ENCODE data around the gene NEDD4L.
"Not testable (repeated sequence)": the region's sequence is repeated elsewhere in the genome, so short reads cannot be mapped to it uniquely, and the experiment has no call there.

Gene NEDD4L

DNA sequence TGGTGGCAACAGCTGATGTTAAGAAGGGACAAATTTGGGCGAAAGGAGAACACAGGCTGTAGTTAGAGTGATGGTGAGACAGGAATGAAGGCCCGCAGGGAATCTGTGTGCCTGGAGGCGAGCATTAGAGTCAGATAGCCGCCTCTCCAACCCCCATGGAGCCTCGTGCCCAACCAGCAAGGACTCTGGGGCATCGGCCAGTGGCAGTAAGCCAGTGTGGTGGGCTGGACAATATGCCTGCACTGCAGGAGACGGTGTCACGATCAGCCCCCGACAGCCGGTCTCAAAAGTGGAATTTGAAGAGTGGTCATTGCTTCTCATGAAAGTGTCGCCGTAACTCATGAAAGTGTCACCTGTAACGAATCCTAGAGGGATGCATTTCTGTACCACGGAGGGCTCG lies 335.4 kb downstream of the NEDD4L start:
- no peaks in the 10 kb centered on the region for H3K9me3 ChIP-seq (ENCODE audit: control insufficient read depth, insufficient read depth, low read depth, low read length)
- no peak overlapping the region for H3K4me3 ChIP-seq (ENCODE audit: low read depth, low read length)
- H3K4me1 ChIP-seq (ENCODE audit: control insufficient read depth, insufficient read depth, low read length) = no peaks in the 10 kb centered on the region
- TF ChIP-seq OSR2 (tag by site-specific recombination; IDR thresholded peaks at IDR 0.05) = no peak
- TF ChIP-seq MZF1 (tag by site-specific recombination; IDR thresholded peaks at IDR 0.05; ENCODE audit: borderline replicate concordance) = no peak
- TF ChIP-seq ZNF404 (tag by site-specific recombination; IDR thresholded peaks at IDR 0.05) = no peak
- no peak for TF ChIP-seq ZNF677 (tag by site-specific recombination; IDR thresholded peaks at IDR 0.05)
- TF ChIP-seq ZNF555 (tag by site-specific recombination; conservative IDR thresholded peaks at IDR 0.05) = no peak
- TF ChIP-seq, protein P1, sequence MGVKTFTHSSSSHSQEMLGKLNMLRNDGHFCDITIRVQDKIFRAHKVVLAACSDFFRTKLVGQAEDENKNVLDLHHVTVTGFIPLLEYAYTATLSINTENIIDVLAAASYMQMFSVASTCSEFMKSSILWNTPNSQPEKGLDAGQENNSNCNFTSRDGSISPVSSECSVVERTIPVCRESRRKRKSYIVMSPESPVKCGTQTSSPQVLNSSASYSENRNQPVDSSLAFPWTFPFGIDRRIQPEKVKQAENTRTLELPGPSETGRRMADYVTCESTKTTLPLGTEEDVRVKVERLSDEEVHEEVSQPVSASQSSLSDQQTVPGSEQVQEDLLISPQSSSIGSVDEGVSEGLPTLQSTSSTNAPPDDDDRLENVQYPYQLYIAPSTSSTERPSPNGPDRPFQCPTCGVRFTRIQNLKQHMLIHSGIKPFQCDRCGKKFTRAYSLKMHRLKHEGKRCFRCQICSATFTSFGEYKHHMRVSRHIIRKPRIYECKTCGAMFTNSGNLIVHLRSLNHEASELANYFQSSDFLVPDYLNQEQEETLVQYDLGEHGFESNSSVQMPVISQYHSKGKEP (tag by site-specific recombination; IDR thresholded peaks at IDR 0.05) = no peak
- TF ChIP-seq ZNF157 (tag by site-specific recombination; IDR thresholded peaks at IDR 0.05) = no peak
- TF ChIP-seq, protein P2, sequence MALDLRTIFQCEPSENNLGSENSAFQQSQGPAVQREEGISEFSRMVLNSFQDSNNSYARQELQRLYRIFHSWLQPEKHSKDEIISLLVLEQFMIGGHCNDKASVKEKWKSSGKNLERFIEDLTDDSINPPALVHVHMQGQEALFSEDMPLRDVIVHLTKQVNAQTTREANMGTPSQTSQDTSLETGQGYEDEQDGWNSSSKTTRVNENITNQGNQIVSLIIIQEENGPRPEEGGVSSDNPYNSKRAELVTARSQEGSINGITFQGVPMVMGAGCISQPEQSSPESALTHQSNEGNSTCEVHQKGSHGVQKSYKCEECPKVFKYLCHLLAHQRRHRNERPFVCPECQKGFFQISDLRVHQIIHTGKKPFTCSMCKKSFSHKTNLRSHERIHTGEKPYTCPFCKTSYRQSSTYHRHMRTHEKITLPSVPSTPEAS (tag by site-specific recombination; IDR thresholded peaks at IDR 0.05) = no peak
- no peak for TF ChIP-seq KLF16 (tag by site-specific recombination; IDR thresholded peaks at IDR 0.05)
- TF ChIP-seq RBAK (tag by site-specific recombination; IDR thresholded peaks at IDR 0.05) = no peak
- TF ChIP-seq ZNF501 (tag by site-specific recombination; IDR thresholded peaks at IDR 0.05) = no peak
- TF ChIP-seq ZNF274 (IDR thresholded peaks at IDR 0.05; ENCODE audit: low read length) = no peak
- no peak for TF ChIP-seq ZNF274 (tag by site-specific recombination; IDR thresholded peaks at IDR 0.05; ENCODE audit: borderline replicate concordance)
- TF ChIP-seq, protein P3, sequence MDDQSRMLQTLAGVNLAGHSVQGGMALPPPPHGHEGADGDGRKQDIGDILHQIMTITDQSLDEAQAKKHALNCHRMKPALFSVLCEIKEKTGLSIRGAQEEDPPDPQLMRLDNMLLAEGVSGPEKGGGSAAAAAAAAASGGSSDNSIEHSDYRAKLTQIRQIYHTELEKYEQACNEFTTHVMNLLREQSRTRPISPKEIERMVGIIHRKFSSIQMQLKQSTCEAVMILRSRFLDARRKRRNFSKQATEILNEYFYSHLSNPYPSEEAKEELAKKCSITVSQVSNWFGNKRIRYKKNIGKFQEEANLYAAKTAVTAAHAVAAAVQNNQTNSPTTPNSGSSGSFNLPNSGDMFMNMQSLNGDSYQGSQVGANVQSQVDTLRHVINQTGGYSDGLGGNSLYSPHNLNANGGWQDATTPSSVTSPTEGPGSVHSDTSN (CRISPR knock-in tag; IDR thresholded peaks at IDR 0.05) = no peak
- peaks cover 0 to 28% of the 10 kb centered on the region in 2 experiments; a peak in 2 of 3 replicates for H3K36me3 ChIP-seq (ENCODE audit: control insufficient read depth in 2 of 2, insufficient read depth in 1 of 2, low read length in 2 of 2)
- CTCF ChIA-PET = no interaction called here
- H3K27ac ChIP-seq (ENCODE audit: extremely low read depth, low read depth, low read length) = no peak overlapping the region
- POLR2A ChIA-PET = no interaction called here

DNA sequence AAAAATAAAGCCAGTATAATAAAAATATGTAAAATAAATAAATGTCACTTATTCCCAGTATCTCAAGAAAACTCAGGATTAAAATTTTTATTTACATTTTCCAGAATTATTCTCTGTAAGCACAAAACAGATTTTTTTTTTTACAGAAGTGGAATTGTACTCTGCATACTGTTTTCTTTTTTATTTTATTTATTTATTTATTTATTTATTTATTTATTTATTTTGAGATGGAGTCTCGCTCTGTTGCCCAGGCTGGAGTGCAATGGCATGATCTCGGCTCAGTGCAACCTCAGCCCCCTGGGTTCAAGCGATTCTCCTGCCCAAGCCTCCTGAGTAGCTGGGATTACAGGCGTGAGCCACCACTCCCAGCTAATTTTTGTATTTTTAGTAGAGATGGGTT lies 336.1 kb downstream of the NEDD4L start:
- H3K4me3 ChIP-seq (ENCODE audit: low read depth, low read length); H3K27ac ChIP-seq (ENCODE audit: extremely low read depth, low read depth, low read length); H3K9me3 ChIP-seq (ENCODE audit: control insufficient read depth, insufficient read depth, low read depth, low read length); H3K4me1 ChIP-seq (ENCODE audit: control insufficient read depth, insufficient read depth, low read length); POLR2A ChIA-PET: not testable (repeated sequence)
- CTCF ChIA-PET = interaction anchor here (1.8 kb wide), 1 partner anchor 117 kb away, joined by 5 read pairs; no protein-coding TSS in a partner anchor
- peaks cover 0 to 28% of the 10 kb centered on the region in 2 experiments; a peak in 2 of 3 replicates for H3K36me3 ChIP-seq (ENCODE audit: control insufficient read depth in 2 of 2, insufficient read depth in 1 of 2, low read length in 2 of 2)
- TF ChIP-seq, protein P4, sequence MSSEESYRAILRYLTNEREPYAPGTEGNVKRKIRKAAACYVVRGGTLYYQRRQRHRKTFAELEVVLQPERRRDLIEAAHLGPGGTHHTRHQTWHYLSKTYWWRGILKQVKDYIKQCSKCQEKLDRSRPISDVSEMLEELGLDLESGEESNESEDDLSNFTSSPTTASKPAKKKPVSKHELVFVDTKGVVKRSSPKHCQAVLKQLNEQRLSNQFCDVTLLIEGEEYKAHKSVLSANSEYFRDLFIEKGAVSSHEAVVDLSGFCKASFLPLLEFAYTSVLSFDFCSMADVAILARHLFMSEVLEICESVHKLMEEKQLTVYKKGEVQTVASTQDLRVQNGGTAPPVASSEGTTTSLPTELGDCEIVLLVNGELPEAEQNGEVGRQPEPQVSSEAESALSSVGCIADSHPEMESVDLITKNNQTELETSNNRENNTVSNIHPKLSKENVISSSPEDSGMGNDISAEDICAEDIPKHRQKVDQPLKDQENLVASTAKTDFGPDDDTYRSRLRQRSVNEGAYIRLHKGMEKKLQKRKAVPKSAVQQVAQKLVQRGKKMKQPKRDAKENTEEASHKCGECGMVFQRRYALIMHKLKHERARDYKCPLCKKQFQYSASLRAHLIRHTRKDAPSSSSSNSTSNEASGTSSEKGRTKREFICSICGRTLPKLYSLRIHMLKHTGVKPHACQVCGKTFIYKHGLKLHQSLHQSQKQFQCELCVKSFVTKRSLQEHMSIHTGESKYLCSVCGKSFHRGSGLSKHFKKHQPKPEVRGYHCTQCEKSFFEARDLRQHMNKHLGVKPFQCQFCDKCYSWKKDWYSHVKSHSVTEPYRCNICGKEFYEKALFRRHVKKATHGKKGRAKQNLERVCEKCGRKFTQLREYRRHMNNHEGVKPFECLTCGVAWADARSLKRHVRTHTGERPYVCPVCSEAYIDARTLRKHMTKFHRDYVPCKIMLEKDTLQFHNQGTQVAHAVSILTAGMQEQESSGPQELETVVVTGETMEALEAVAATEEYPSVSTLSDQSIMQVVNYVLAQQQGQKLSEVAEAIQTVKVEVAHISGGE (tag by site-specific recombination; conservative IDR thresholded peaks at IDR 0.05; ENCODE audit: low read depth) = peak; percentile 66
- TF ChIP-seq ZNF426 (tag by site-specific recombination; IDR thresholded peaks at IDR 0.05) (peak; percentile 48), ZNF394 (tag by site-specific recombination; IDR thresholded peaks at IDR 0.05; ENCODE audit: borderline replicate concordance) (peak; percentile 68; the same call in 1 of the 2 replicates), ZNF654 (tag by site-specific recombination; IDR thresholded peaks at IDR 0.05; ENCODE audit: low read depth) (0 out of 2 replicates have a peak, but pooled peaks have one; percentile 3), ZXDB (tag by site-specific recombination; IDR thresholded peaks at IDR 0.05) (peak; percentile 48; the same call in 1 of the 2 replicates), ZNF555 (tag by site-specific recombination; conservative IDR thresholded peaks at IDR 0.05) (peak; percentile 26; the same call in 1 of the 2 replicates), ZBTB8A (tag by site-specific recombination; IDR thresholded peaks at IDR 0.05) (0 out of 2 replicates have a peak, but pooled peaks have one; percentile 18), ZNF623 (tag by site-specific recombination; IDR thresholded peaks at IDR 0.05) (peak; percentile 47; the same call in 1 of the 2 replicates)
- TF ChIP-seq, protein P5, sequence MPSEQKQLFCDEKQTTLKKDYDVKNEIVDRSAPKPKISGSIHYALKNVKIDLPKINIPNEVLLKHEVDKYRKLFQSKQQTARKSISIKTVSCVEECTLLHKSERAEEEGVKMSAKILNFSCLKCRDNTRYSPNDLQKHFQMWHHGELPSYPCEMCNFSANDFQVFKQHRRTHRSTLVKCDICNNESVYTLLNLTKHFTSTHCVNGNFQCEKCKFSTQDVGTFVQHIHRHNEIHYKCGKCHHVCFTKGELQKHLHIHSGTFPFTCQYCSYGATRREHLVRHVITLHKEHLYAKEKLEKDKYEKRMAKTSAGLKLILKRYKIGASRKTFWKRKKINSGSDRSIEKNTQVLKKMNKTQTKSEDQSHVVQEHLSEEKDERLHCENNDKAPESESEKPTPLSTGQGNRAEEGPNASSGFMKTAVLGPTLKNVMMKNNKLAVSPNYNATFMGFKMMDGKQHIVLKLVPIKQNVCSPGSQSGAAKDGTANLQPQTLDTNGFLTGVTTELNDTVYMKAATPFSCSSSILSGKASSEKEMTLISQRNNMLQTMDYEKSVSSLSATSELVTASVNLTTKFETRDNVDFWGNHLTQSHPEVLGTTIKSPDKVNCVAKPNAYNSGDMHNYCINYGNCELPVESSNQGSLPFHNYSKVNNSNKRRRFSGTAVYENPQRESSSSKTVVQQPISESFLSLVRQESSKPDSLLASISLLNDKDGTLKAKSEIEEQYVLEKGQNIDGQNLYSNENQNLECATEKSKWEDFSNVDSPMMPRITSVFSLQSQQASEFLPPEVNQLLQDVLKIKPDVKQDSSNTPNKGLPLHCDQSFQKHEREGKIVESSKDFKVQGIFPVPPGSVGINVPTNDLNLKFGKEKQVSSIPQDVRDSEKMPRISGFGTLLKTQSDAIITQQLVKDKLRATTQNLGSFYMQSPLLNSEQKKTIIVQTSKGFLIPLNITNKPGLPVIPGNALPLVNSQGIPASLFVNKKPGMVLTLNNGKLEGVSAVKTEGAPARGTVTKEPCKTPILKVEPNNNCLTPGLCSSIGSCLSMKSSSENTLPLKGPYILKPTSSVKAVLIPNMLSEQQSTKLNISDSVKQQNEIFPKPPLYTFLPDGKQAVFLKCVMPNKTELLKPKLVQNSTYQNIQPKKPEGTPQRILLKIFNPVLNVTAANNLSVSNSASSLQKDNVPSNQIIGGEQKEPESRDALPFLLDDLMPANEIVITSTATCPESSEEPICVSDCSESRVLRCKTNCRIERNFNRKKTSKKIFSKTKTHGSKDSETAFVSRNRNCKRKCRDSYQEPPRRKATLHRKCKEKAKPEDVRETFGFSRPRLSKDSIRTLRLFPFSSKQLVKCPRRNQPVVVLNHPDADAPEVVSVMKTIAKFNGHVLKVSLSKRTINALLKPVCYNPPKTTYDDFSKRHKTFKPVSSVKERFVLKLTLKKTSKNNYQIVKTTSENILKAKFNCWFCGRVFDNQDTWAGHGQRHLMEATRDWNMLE (tag by site-specific recombination; conservative IDR thresholded peaks at IDR 0.05; ENCODE audit: low read depth) = peak; percentile 52
